ENCODE data around the gene PDE8A.

- no peak for TF ChIP-seq CTCF (IDR thresholded peaks at IDR 0.05)
- no peak for TF ChIP-seq POLR2A (IDR thresholded peaks at IDR 0.05)
These were observed 20.9 kb downstream of the PDE8A start for GRCh38 chr15:85002517-85002916.

All from right lobe of liver (tissue), 4 donors.